NOMO-1 (cell line): Measurements from ENCODE around the gene GALNS.
"Not testable (repeated sequence)": the region's sequence is repeated elsewhere in the genome, so short reads cannot be mapped to it uniquely, and the experiment has no call there.

Experiments used
- DNase-seq, 2 experiments: peaks; one replicate each; lab custom pipeline; 2025; ENCODE audit not compliant: unreplicated experiment in 2 of 2; lab: John Stamatoyannopoulos, UW

The GALNS gene

GRCh38 chr16:88807142-88807625 is 49.6 kb downstream of the GALNS start:
- DNase-seq, result no peak

GRCh38 chr16:88806491-88807111 is 50.1 kb downstream of the GALNS start:
- DNase-seq, result no peak

GRCh38 chr16:88805887-88806393 is 50.8 kb downstream of the GALNS start:
- DNase-seq, result no peak

- DNase-seq, result no peak
These were observed 51.4 kb downstream of the GALNS start for GRCh38 chr16:88805340-88805715.

- DNase-seq, result no peak
These were observed 52.0 kb downstream of the GALNS start for GRCh38 chr16:88804552-88805339.

GRCh38 chr16:88804173-88804551 is 52.6 kb downstream of the GALNS start:
- DNase-seq, result no peak

- DNase-seq, result peak; percentile 56 to 81
These were observed 53.3 kb downstream of the GALNS start, which contains the start of gene CDT1 for GRCh38 chr16:88803264-88803987. TSS of gene CDT1 (plus strand) at chr16:88803789. CDS start at chr16:88803832, 43 bp downstream.

- DNase-seq, result no peak
These were observed 56.5 kb downstream of the GALNS start for GRCh38 chr16:88800277-88800592.

- DNase-seq, result peak; percentile 73 to 76
These were observed 57.0 kb downstream of the GALNS start for GRCh38 chr16:88799569-88800276.

- DNase-seq, result no peak
These were observed 57.8 kb downstream of the GALNS start for GRCh38 chr16:88798772-88799455.

GRCh38 chr16:88798073-88798472 is 58.7 kb downstream of the GALNS start:
- DNase-seq, result no peak

- DNase-seq, result no peak
These were observed 60.5 kb downstream of the GALNS start for GRCh38 chr16:88796278-88796677.

- peak; percentile 66 to 68 for DNase-seq
These were observed 63.3 kb downstream of the GALNS start for GRCh38 chr16:88793251-88793954.

GRCh38 chr16:88792668-88793250 is 64.0 kb downstream of the GALNS start:
- DNase-seq, result no peak

- no peak for DNase-seq
These were observed 64.6 kb downstream of the GALNS start for GRCh38 chr16:88792078-88792550.

- DNase-seq, result peak; percentile 70 to 75
These were observed 66.2 kb downstream of the GALNS start for GRCh38 chr16:88790312-88791211.

- DNase-seq, result peak; percentile 81 to 85
These were observed 67.2 kb downstream of the GALNS start for GRCh38 chr16:88789594-88789993.

GRCh38 chr16:88788749-88789148 is 68.0 kb downstream of the GALNS start:
- DNase-seq, result not testable (repeated sequence)
